K562 (cell line): ENCODE data around the gene ZNF865. TPM values are rescaled to one million over a fixed set of nuclear protein-coding genes. Genes with fewer than 3 reads are reported as not detected.
A peak's percentile ranks its signal among the peaks of the same experiment; 100 is the strongest.

Experiments
- BHLHE40 ChIP-seq: IDR thresholded peaks from 2 replicates; pipeline ENCODE4 v1.6.1; 2011; ENCODE audit warnings: low read length, improper control_type of control experiment
- BRD4 ChIP-seq: fragments of 200-600 bp; sonication (generic); IDR thresholded peaks from 2 replicates; pipeline ENCODE4 v1.6.1; 2017; ENCODE audit warnings: inconsistent platforms
- CREB3 ChIP-seq: fragments of 450-650 bp; conservative IDR thresholded peaks from 2 replicates; pipeline ENCODE4 v1.6.1; 2016; ENCODE audit warnings: missing genetic modification characterization, low read depth, mild to moderate bottlenecking, missing compliant biosample characterization, moderate library complexity
- ELF2 ChIP-seq: fragments of 250-450 bp; sonication (Bioruptor Pico); IDR thresholded peaks from 2 replicates; pipeline ENCODE4 v1.5.0; 2021; ENCODE audit warnings: mild to moderate bottlenecking
- GABPA ChIP-seq: fragments of 200-800 bp; sonication (Bioruptor generic); conservative IDR thresholded peaks from 2 replicates; pipeline ENCODE4 v1.6.1; 2016; ENCODE audit warnings: low read depth, missing genetic modification characterization, missing compliant biosample characterization
- GABPB1 ChIP-seq: sonication (generic); formaldehyde crosslinking; IDR thresholded peaks from 2 replicates; pipeline ENCODE4 v1.8.0; 2022; ENCODE audit warnings: mild to moderate bottlenecking, missing genetic modification reagents
- HDAC6 ChIP-seq: IDR thresholded peaks from 2 replicates; pipeline ENCODE4 v1.6.1; 2012; ENCODE audit warnings: low read depth, mild to moderate bottlenecking, control low read depth, inconsistent platforms, low read length, moderate library complexity
- HINFP ChIP-seq: fragments of 450-650 bp; conservative IDR thresholded peaks from 2 replicates; pipeline ENCODE4 v1.6.1; 2016; ENCODE audit warnings: missing genetic modification characterization, low read depth, mild to moderate bottlenecking, control low read depth, missing compliant biosample characterization
- HLTF ChIP-seq: fragments of 450-650 bp; IDR thresholded peaks from 2 replicates; pipeline ENCODE4 v1.6.1; 2016
- ID3 ChIP-seq, 2 experiments: fragments of 250-450 bp in 1 of 2; fragments of 450-650 bp in 1 of 2; sonication (Bioruptor Pico) in 1 of 2; IDR thresholded peaks; 2 replicates each; pipeline versions ENCODE4 v1.6.1 to v1.8.0; 2016 to 2021; ENCODE audit warnings: mild to moderate bottlenecking in 2 of 2, moderate library complexity in 2 of 2, missing compliant biosample characterization in 1 of 2, missing genetic modification characterization in 1 of 2
- LARP7 ChIP-seq: fragments of 450-650 bp; IDR thresholded peaks from 2 replicates; pipeline ENCODE4 v1.6.1; 2016
- MTA3 ChIP-seq: fragments of 450-650 bp; formaldehyde crosslinking; IDR thresholded peaks from 2 replicates; pipeline ENCODE4 v1.6.1; 2017; ENCODE audit warnings: mild to moderate bottlenecking, borderline replicate concordance
- NCOA4 ChIP-seq: fragments of 450-650 bp; IDR thresholded peaks from 2 replicates; pipeline ENCODE4 v1.6.1; 2018; ENCODE audit warnings: mild to moderate bottlenecking; ENCODE audit not compliant: partially characterized antibody
- NFRKB ChIP-seq: fragments of 450-650 bp; IDR thresholded peaks from 2 replicates; pipeline ENCODE4 v1.6.1; 2016; ENCODE audit warnings: low read depth
- NR2F6 ChIP-seq: fragments of 450-650 bp; formaldehyde crosslinking; IDR thresholded peaks from 2 replicates; pipeline ENCODE4 v1.4.0; 2020; ENCODE audit warnings: mild to moderate bottlenecking
- RNF2 ChIP-seq: sonication (generic); IDR thresholded peaks from 2 replicates; pipeline ENCODE4 v1.6.1; 2016
- SMAD2 ChIP-seq: fragments of 150-350 bp; IDR thresholded peaks from 2 replicates; pipeline ENCODE4 v1.6.1; 2014; ENCODE audit warnings: low read depth, mild to moderate bottlenecking, low read length
- SMARCB1 ChIP-seq: IDR thresholded peaks from 2 replicates; pipeline ENCODE4 v1.6.1; 2011; ENCODE audit warnings: improper control_type of control experiment, low read depth; ENCODE audit not compliant: insufficient read length
- SRSF1 ChIP-seq: fragments of 200-400 bp; formaldehyde crosslinking; IDR thresholded peaks from 2 replicates; pipeline ENCODE4 v1.6.1; 2017; ENCODE audit warnings: mild to moderate bottlenecking, low read depth, low read length, moderate library complexity
- STAT5B ChIP-seq: fragments of 250-450 bp; sonication (Bioruptor Pico); IDR thresholded peaks from 2 replicates; pipeline ENCODE4 v1.8.0; 2021; ENCODE audit warnings: mild to moderate bottlenecking, inconsistent platforms
- TARDBP ChIP-seq: fragments of 450-650 bp; IDR thresholded peaks from 2 replicates; pipeline ENCODE4 v1.6.1; 2016
- ZBTB12 ChIP-seq: fragments of 250-450 bp; sonication (Bioruptor Pico); IDR thresholded peaks from 2 replicates; pipeline ENCODE4 v1.4.0; 2020
- ZBTB34 ChIP-seq: fragments of 250-450 bp; sonication (Bioruptor Pico); IDR thresholded peaks from 2 replicates; pipeline ENCODE4 v1.8.0; 2021; ENCODE audit warnings: mild to moderate bottlenecking, moderate library complexity
- ZFX ChIP-seq: sonication (generic); formaldehyde crosslinking; IDR thresholded peaks from 2 replicates; pipeline ENCODE4 v1.8.0; 2022; ENCODE audit warnings: mild to moderate bottlenecking, missing genetic modification reagents, moderate library complexity
- ZNF785 ChIP-seq: fragments of 250-450 bp; sonication (Bioruptor Pico); IDR thresholded peaks from 2 replicates; pipeline ENCODE4 v1.4.0; 2020; ENCODE audit warnings: mild to moderate bottlenecking
- polyA plus RNA-seq, 8 experiments: library from polyadenylated mRNA; depleted of rRNA in 4 of 8; stranded (reverse) in 5 of 8; unstranded in 3 of 8; fragments of >200 nt; fragmentation: Nextera tagmentation in 2 of 8; fragmentation: Illumina TruSeq in 1 of 8; extraction: Ambion mirVana in 2 of 8; extraction: Trizol in 1 of 8; gene quantifications; 2 replicates each; pipeline versions ENCODE4 v1.2.1 to v1.2.3, GENCODE V29; 2011 to 2014; ENCODE audit warnings: inconsistent platforms in 1 of 8, missing spikeins in 1 of 8
- total RNA-seq, 7 experiments: library from RNA; depleted of rRNA in 6 of 7; stranded (reverse); fragments of >200 nt in 6 of 7; fragmentation: Illumina TruSeq in 2 of 7; extraction: Trizol in 2 of 7; gene quantifications; 2 replicates each; pipeline versions ENCODE4 v1.2.1 to v1.2.3, GENCODE V29; 2011 to 2021; ENCODE audit warnings: low replicate concordance in 1 of 7

The ZNF865 gene
- total and polyA plus RNA-seq, 9 of the 15 experiments (the other 6 are each of a cell fraction or from before 2014, with no cell fraction given): 0.40 to 18.8 (median 1.6) TPM; not detected in 2

GRCh38 chr19:55654868-55655647 is 49.6 kb downstream of the ZNF865 start, which contains the start of gene U2AF2 (continued):
- TF ChIP-seq NCOA4 (no peak), GABPB1 (CRISPR knock-in tag) (peak; percentile 90), SRSF1 (no peak), GABPA (tag) (peak; percentile 95), NFRKB (0 out of 2 replicates have a peak, but pooled peaks have one; percentile 81), HINFP (tag) (no peak), ZNF785 (CRISPR knock-in tag) (no peak), LARP7 (no peak), RNF2 (no peak), SMARCB1 (no peak), SMAD2 (no peak), TARDBP (0 out of 2 replicates have a peak, but pooled peaks have one; percentile 44), MTA3 (peak; percentile 82; the same call in 1 of the 2 replicates), HDAC6 (no peak), HLTF (no peak), BHLHE40 (peak; percentile 77), ELF2 (CRISPR knock-in tag) (peak; percentile 68; the same call in 1 of the 2 replicates), ZBTB34 (no peak), ZFX (CRISPR knock-in tag) (peak; percentile 79), ZBTB12 (CRISPR knock-in tag) (peak; percentile 42; the same call in 1 of the 2 replicates), CREB3 (tag) (0 out of 2 replicates have a peak, but pooled peaks have one; percentile 25), STAT5B (CRISPR knock-in tag) (no peak), ID3 (CRISPR knock-in tag; IDR thresholded peaks at IDR 0.05) (no peak), ID3 (tag; IDR thresholded peaks at IDR 0.05) (peak; percentile 85), NR2F6 (no peak; the same call in 1 of the 2 replicates), BRD4 (peak; percentile 97)
